Type B pancreatic cell (in vitro differentiated cells): Measurements from ENCODE around the gene CD163L1. TPM values are rescaled to one million over a fixed set of nuclear protein-coding genes. Genes with fewer than 3 reads are reported as not detected.
"Not testable (repeated sequence)": the region's sequence is repeated elsewhere in the genome, so short reads cannot be mapped to it uniquely, and the experiment has no call there.

ENCODE experiments used
- DNase-seq: peaks from one replicate; pipeline ENCODE4 v3.0.0; 2021; ENCODE audit warnings: mixed read lengths; ENCODE audit not compliant: unreplicated experiment; ENCODE audit errors: extremely low spot score
- H3K27ac Mint-ChIP-seq: 2 replicates; pipeline ENCODE4 v1.8.0; 2021; ENCODE audit warnings: mild to moderate bottlenecking, mixed read lengths
- H3K27me3 Mint-ChIP-seq: 2 replicates; pipeline ENCODE4 v1.8.0; 2021; ENCODE audit warnings: mixed read lengths
- H3K36me3 Mint-ChIP-seq: 2 replicates; pipeline ENCODE4 v1.8.0; 2021; ENCODE audit warnings: mixed read lengths
- H3K4me1 Mint-ChIP-seq: one replicate; pipeline ENCODE4 v1.8.0; 2021; ENCODE audit warnings: mixed read lengths; ENCODE audit not compliant: unreplicated experiment
- H3K4me3 Mint-ChIP-seq: 2 replicates; pipeline ENCODE4 v1.8.0; 2021; ENCODE audit warnings: mild to moderate bottlenecking, mixed read lengths
- H3K9me3 Mint-ChIP-seq: 2 replicates; pipeline ENCODE4 v1.8.0; 2021; ENCODE audit warnings: mixed read lengths
- total RNA-seq: library from RNA; stranded (reverse); gene quantifications from 2 replicates; pipeline ENCODE4 v1.2.1, GENCODE V29; 2021; ENCODE audit warnings: low replicate concordance
- TF ChIP-seq, protein P1 (sequence below): fragments of 200-600 bp; sonication (generic); conservative IDR thresholded peaks from 2 replicates; pipeline ENCODE4 v1.5.0; 2021; ENCODE audit warnings: antibody characterized with exemption, mild to moderate bottlenecking

The CD163L1 gene
- total RNA-seq, 1 donor from 2014 or later = not detected

GRCh38 chr12:7346551-7347225, 97.3 kb downstream of the CD163L1 start:
- DNase-seq = no peak
- TF ChIP-seq, protein P1, sequence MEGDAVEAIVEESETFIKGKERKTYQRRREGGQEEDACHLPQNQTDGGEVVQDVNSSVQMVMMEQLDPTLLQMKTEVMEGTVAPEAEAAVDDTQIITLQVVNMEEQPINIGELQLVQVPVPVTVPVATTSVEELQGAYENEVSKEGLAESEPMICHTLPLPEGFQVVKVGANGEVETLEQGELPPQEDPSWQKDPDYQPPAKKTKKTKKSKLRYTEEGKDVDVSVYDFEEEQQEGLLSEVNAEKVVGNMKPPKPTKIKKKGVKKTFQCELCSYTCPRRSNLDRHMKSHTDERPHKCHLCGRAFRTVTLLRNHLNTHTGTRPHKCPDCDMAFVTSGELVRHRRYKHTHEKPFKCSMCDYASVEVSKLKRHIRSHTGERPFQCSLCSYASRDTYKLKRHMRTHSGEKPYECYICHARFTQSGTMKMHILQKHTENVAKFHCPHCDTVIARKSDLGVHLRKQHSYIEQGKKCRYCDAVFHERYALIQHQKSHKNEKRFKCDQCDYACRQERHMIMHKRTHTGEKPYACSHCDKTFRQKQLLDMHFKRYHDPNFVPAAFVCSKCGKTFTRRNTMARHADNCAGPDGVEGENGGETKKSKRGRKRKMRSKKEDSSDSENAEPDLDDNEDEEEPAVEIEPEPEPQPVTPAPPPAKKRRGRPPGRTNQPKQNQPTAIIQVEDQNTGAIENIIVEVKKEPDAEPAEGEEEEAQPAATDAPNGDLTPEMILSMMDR = no peak
- no peaks in the 10 kb centered on the region for H3K9me3 Mint-ChIP-seq
- H3K4me3 Mint-ChIP-seq = no peak overlapping the region
- H3K27me3 Mint-ChIP-seq = peaks cover 5% of the 10 kb centered on the region
- no peak overlapping the region for H3K27ac Mint-ChIP-seq
- no peaks in the 10 kb centered on the region for H3K36me3 Mint-ChIP-seq
- no peaks in the 10 kb centered on the region for H3K4me1 Mint-ChIP-seq

DNA sequence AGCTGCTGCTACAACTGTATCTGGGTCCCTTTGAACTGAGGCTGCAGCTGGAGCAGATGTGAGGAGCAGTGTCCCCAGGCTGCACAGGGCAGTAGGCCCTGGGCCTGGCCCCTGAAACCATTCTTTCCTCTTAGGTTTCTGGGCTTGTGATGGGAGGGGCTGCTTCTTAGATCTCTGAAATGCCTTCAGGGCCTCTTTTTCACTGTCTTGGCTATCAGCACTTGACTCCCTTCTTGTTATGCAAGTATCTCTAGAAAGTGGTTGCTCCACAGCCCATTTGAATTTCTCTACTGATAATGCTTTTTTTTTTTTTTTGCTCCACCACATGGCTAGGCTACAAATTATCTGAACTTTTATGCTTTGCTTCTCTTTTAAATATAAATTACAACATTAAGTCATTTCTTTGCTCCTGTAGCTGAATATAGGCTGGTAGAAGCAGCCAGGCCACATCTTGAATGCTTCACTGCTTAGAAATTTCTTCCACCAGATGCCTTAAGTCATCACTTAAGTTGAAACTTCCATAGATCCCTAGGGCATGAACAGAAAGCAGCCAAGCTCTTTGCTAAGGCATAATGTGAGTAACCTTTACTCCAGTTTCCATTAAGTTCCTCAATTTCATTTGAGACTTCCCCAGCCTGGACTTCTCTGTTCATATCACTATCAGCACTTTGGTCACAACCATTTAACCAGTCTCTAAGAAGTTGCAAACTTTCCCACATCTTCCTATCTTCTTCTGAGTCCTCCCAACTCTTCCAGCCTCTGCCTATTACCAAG, 98.9 kb downstream of the CD163L1 start:
- Mint-ChIP-seq H3K27me3 (no peaks in the 10 kb centered on the region), H3K27ac (no peak overlapping the region), H3K4me3 (no peak overlapping the region), H3K9me3 (no peaks in the 10 kb centered on the region), H3K36me3 (no peaks in the 10 kb centered on the region), H3K4me1 (no peaks in the 10 kb centered on the region)
- TF ChIP-seq, protein P1 = no peak
- no peak for DNase-seq

GRCh38 chr12:7339675-7340074, 104.3 kb downstream of the CD163L1 start:
- peaks cover 6% of the 10 kb centered on the region for H3K27me3 Mint-ChIP-seq
- TF ChIP-seq, protein P1 = no peak
- no peak overlapping the region for H3K27ac Mint-ChIP-seq
- no peak overlapping the region for H3K4me3 Mint-ChIP-seq
- H3K36me3 Mint-ChIP-seq = peaks cover 3% of the 10 kb centered on the region
- H3K9me3 Mint-ChIP-seq = no peaks in the 10 kb centered on the region
- H3K4me1 Mint-ChIP-seq = no peaks in the 10 kb centered on the region
- no peak for DNase-seq

GRCh38 chr12:7337790-7338189, 106.2 kb downstream of the CD163L1 start:
- not testable (repeated sequence) for H3K4me1 Mint-ChIP-seq, H3K36me3 Mint-ChIP-seq, H3K9me3 Mint-ChIP-seq, H3K27ac Mint-ChIP-seq, DNase-seq, H3K4me3 Mint-ChIP-seq, H3K27me3 Mint-ChIP-seq

- no peaks in the 10 kb centered on the region for H3K4me1 Mint-ChIP-seq
- no peak for DNase-seq
- TF ChIP-seq, protein P1 = no peak
- H3K27me3 Mint-ChIP-seq = peaks cover 26% of the 10 kb centered on the region
- H3K27ac Mint-ChIP-seq = no peak overlapping the region
- no peak overlapping the region for H3K4me3 Mint-ChIP-seq
- no peaks in the 10 kb centered on the region for H3K36me3 Mint-ChIP-seq
- peaks cover 2% of the 10 kb centered on the region for H3K9me3 Mint-ChIP-seq
Observed at GRCh38 chr12:7327918-7328317, 116.0 kb downstream of the CD163L1 start.

DNA sequence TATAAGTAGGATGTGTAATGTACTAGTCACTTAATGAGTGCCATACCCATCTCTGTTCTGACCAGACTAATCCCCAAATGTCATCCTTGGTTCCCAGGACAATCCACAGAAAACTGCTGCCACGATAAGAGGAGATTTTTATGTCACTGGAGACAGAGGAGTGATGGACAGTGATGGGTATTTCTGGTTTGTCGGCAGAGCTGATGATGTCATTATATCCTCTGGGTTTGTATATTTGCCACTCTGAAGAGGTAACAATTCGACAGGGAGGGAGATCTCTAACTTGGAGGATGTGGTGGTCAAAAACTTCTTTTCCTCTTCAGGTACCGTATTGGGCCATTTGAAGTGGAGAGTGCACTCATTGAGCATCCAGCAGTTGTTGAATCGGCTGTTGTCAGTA, 119.8 kb downstream of the CD163L1 start:
- H3K36me3 Mint-ChIP-seq = no peaks in the 10 kb centered on the region
- H3K4me1 Mint-ChIP-seq = no peaks in the 10 kb centered on the region
- no peaks in the 10 kb centered on the region for H3K9me3 Mint-ChIP-seq
- TF ChIP-seq, protein P1 = no peak
- H3K4me3 Mint-ChIP-seq = no peak overlapping the region
- peaks cover 37% of the 10 kb centered on the region for H3K27me3 Mint-ChIP-seq
- H3K27ac Mint-ChIP-seq = no peak overlapping the region
- DNase-seq = no peak
